Suppressor macrophage treated with lipopolysaccharide for 1 hour (primary cell): ENCODE measurements around the gene CLDN19.
"Not testable (repeated sequence)": the region's sequence is repeated elsewhere in the genome, so short reads cannot be mapped to it uniquely, and the experiment has no call there.

Source experiments
- DNase-seq, 3 donors: peaks; one replicate each; pipeline ENCODE4 v3.0.0-alpha.2; 2020 to 2022

Gene CLDN19

GRCh38 chr1:42737257-42737656 is 2.8 kb downstream of the CLDN19 start:
- DNase-seq, result peak; percentile 51 to 58 (median 56)

GRCh38 chr1:42736571-42737200 is 3.4 kb downstream of the CLDN19 start:
- no peak for DNase-seq

- DNase-seq, result peak; percentile 50 to 63 (median 52)
These were observed 3.9 kb downstream of the CLDN19 start for GRCh38 chr1:42736152-42736551.

GRCh38 chr1:42735477-42736105 is 4.4 kb downstream of the CLDN19 start:
- DNase-seq, result no peak

- DNase-seq, result no peak
These were observed 5.0 kb downstream of the CLDN19 start for GRCh38 chr1:42735056-42735455.

- DNase-seq, result no peak
These were observed 5.6 kb downstream of the CLDN19 start for GRCh38 chr1:42734201-42735035.

GRCh38 chr1:42733415-42734200 is 6.4 kb downstream of the CLDN19 start:
- no peak for DNase-seq

- no peak for DNase-seq
These were observed 7.8 kb downstream of the CLDN19 start for GRCh38 chr1:42732126-42732680.

GRCh38 chr1:42731585-42731984 is 8.5 kb downstream of the CLDN19 start:
- no peak for DNase-seq

- DNase-seq, result peak in 1 of 3 donors; percentile 9
These were observed 9.0 kb downstream of the CLDN19 start for GRCh38 chr1:42730988-42731387.

- DNase-seq, result no peak
These were observed 10.0 kb downstream of the CLDN19 start for GRCh38 chr1:42730002-42730401.

- not testable (repeated sequence) for DNase-seq
These were observed 14.2 kb downstream of the CLDN19 start for GRCh38 chr1:42725820-42726219.

- peak in 2 of 3 donors; percentile 23 to 34 for DNase-seq
These were observed 16.5 kb downstream of the CLDN19 start for GRCh38 chr1:42723511-42723910.

GRCh38 chr1:42722403-42722802 is 17.6 kb downstream of the CLDN19 start:
- not testable (repeated sequence) for DNase-seq

GRCh38 chr1:42721926-42722325 is 18.1 kb downstream of the CLDN19 start:
- DNase-seq, result no peak

GRCh38 chr1:42720868-42721267 is 19.2 kb downstream of the CLDN19 start:
- no peak for DNase-seq

- DNase-seq, result not testable (repeated sequence)
These were observed 25.6 kb downstream of the CLDN19 start for GRCh38 chr1:42714441-42714840.

GRCh38 chr1:42713293-42713692 is 26.7 kb downstream of the CLDN19 start:
- no peak for DNase-seq

GRCh38 chr1:42712808-42713207 is 27.2 kb downstream of the CLDN19 start:
- DNase-seq, result not testable (repeated sequence)

GRCh38 chr1:42703888-42704464 is 36.1 kb downstream of the CLDN19 start:
- DNase-seq, result no peak

GRCh38 chr1:42700006-42700405 is 40.0 kb downstream of the CLDN19 start:
- DNase-seq, result no peak
